Endothelial cell of umbilical vein (primary cell): Measurements from ENCODE around the gene C1QC. TPM values are rescaled to one million over a fixed set of nuclear protein-coding genes. Genes with fewer than 3 reads are reported as not detected.

Experiments
- BruUV-seq: library from RNA; stranded (reverse); fragments of 400-500 nt; replicated peaks from 2 replicates; lab custom pipeline; 2021; lab: Mats Ljungman, UMichigan
- CTCF ChIA-PET: fragments of 300-600, 350-600 bp; sonication (Branson Sonifier 250); formaldehyde crosslinking; loops from one replicate; lab custom pipeline; 2021; ENCODE audit warnings: antibody characterized with exemption, inconsistent platforms; lab: Charles Lee
- POLR2A ChIA-PET: fragments of 300-600, 350-600 bp; sonication (Branson Sonifier 250); formaldehyde crosslinking; loops from one replicate; lab custom pipeline; 2021; ENCODE audit warnings: antibody characterized with exemption, inconsistent platforms; lab: Charles Lee
- DNase-seq: peaks from one replicate; pipeline ENCODE4 v3.0.0-alpha.2; 2011; ENCODE audit warnings: low read depth, low spot score
- FAIRE-seq: peaks from 2 replicates; lab custom pipeline; 2011; peaks lifted over from hg19 to GRCh38; lab: Jason Lieb, UNC
- H2AFZ ChIP-seq: 2 replicates; pipeline ENCODE4 v1.6.0; 2012; ENCODE audit warnings: low read depth, low read length, control low read depth, inconsistent platforms
- H3K27ac ChIP-seq: 2 replicates; pipeline ENCODE4 v1.5.1; 2011; ENCODE audit warnings: low read depth, mild to moderate bottlenecking, control low read depth, low read length, moderate library complexity; ENCODE audit not compliant: insufficient read depth
- H3K27me3 ChIP-seq, 2 experiments: 2 replicates each; pipeline versions ENCODE4 v1.6.0 to v1.6.1; 2011; ENCODE audit warnings: low read length in 2 of 2, mixed read lengths in 1 of 2; ENCODE audit not compliant: control insufficient read depth in 2 of 2, insufficient read depth in 2 of 2
- H3K36me3 ChIP-seq, 2 experiments: 2 replicates in 1 of 2; 3 replicates in 1 of 2; pipeline ENCODE4 v1.5.1; 2011; ENCODE audit warnings: low read length in 2 of 2, mild to moderate bottlenecking in 1 of 2, moderate library complexity in 1 of 2; ENCODE audit not compliant: control insufficient read depth in 2 of 2, insufficient read depth in 2 of 2; ENCODE audit errors: extremely low read depth in 1 of 2
- H3K4me1 ChIP-seq: 3 replicates; pipeline ENCODE4 v1.5.1; 2011; ENCODE audit warnings: mild to moderate bottlenecking, low read length; ENCODE audit not compliant: control insufficient read depth, insufficient read depth; ENCODE audit errors: extremely low read depth
- H3K4me2 ChIP-seq: 2 replicates; pipeline ENCODE4 v1.6.1; 2011; ENCODE audit warnings: low read length, control low read depth, mixed read lengths; ENCODE audit not compliant: insufficient read depth
- H3K4me3 ChIP-seq, 3 experiments: fragments of 200-600 bp in 1 of 3; sonication (generic), shearing (Covaris generic) in 1 of 3; replicated peaks in 1 of 3; 2 replicates each; pipeline ENCODE4 v1.5.1; 2011 to 2016; ENCODE audit warnings: control low read depth in 3 of 3, low read length in 3 of 3, mild to moderate bottlenecking in 2 of 3, inconsistent platforms in 1 of 3, low read depth in 1 of 3, moderate library complexity in 1 of 3; ENCODE audit not compliant: insufficient read depth in 1 of 3
- H3K79me2 ChIP-seq: 2 replicates; pipeline ENCODE4 v1.6.0; 2012; ENCODE audit warnings: low read length, inconsistent platforms; ENCODE audit not compliant: control insufficient read depth, insufficient read depth
- H3K9ac ChIP-seq: replicated peaks from 2 replicates; pipeline ENCODE3; 2011; ENCODE audit warnings: low read length, control low read depth; ENCODE audit not compliant: insufficient read depth; ENCODE audit errors: extremely low read depth
- H3K9me1 ChIP-seq: replicated peaks from 3 replicates; pipeline ENCODE4 v1.6.0; 2011; ENCODE audit warnings: mild to moderate bottlenecking, low read length; ENCODE audit not compliant: control insufficient read depth, insufficient read depth; ENCODE audit errors: extremely low read depth
- H3K9me3 ChIP-seq: replicated peaks from 2 replicates; pipeline ENCODE4 v1.5.1; 2012; ENCODE audit warnings: low read length, inconsistent platforms; ENCODE audit not compliant: control insufficient read depth, insufficient read depth
- H4K20me1 ChIP-seq: replicated peaks from 2 replicates; pipeline ENCODE3; 2011; ENCODE audit warnings: mild to moderate bottlenecking, low read length; ENCODE audit not compliant: control insufficient read depth, insufficient read depth; ENCODE audit errors: extremely low read depth
- CTCF ChIP-seq, 2 donors: IDR thresholded peaks; 1 replicate in 1 of 2; 2 replicates in 1 of 2; pipeline ENCODE4 v1.5.1; 2011; ENCODE audit warnings: low read length in 2 of 2, mild to moderate bottlenecking in 2 of 2, moderate library complexity in 2 of 2, control low read depth in 1 of 2, inconsistent platforms in 1 of 2, low read depth in 1 of 2; ENCODE audit not compliant: insufficient read depth in 1 of 2; ENCODE audit errors: extremely low read depth in 1 of 2
- EZH2 ChIP-seq: IDR thresholded peaks from 2 replicates; pipeline ENCODE4 v1.6.1; 2012; ENCODE audit warnings: borderline replicate concordance, low read depth, mild to moderate bottlenecking, moderate library complexity, low read length, inconsistent platforms; ENCODE audit not compliant: severe bottlenecking
- FOS ChIP-seq: IDR thresholded peaks from 2 replicates; pipeline ENCODE4 v1.6.1; 2011; ENCODE audit warnings: mild to moderate bottlenecking, low read length, moderate library complexity, borderline replicate concordance; ENCODE audit not compliant: insufficient read depth
- GATA2 ChIP-seq: IDR thresholded peaks from 2 replicates; pipeline ENCODE4 v1.7.0; 2011; ENCODE audit warnings: low read depth, mild to moderate bottlenecking, moderate library complexity, mixed read lengths, low read length; ENCODE audit not compliant: insufficient read length, insufficient read depth
- JUN ChIP-seq: IDR thresholded peaks from 2 replicates; pipeline ENCODE4 v1.6.1; 2011; ENCODE audit warnings: borderline replicate concordance, low read depth; ENCODE audit not compliant: insufficient read length, insufficient read depth
- MAX ChIP-seq: IDR thresholded peaks from 2 replicates; pipeline ENCODE4 v1.6.1; 2011; ENCODE audit not compliant: insufficient read depth, insufficient read length
- MYC ChIP-seq: IDR thresholded peaks from one replicate; pipeline ENCODE4 v1.6.1; 2011; ENCODE audit warnings: mild to moderate bottlenecking, low read depth, low read length
- POLR2A ChIP-seq: IDR thresholded peaks from 2 replicates; pipeline ENCODE4 v1.6.1; 2012; ENCODE audit warnings: low read depth, mild to moderate bottlenecking, control low read depth, low read length
- POLR2AphosphoS5 ChIP-seq: IDR thresholded peaks from 2 replicates; pipeline ENCODE4 v1.6.1; 2012; ENCODE audit warnings: low read depth, mild to moderate bottlenecking, control low read depth, low read length, moderate library complexity; ENCODE audit not compliant: insufficient read depth
- dilution Hi-C: fragments of 300-500 bp; cut with MboI; formaldehyde crosslinking; loops from one replicate; pipeline ENCODE4 v1.15.0; 2019; ENCODE audit warnings: low sequenced_read_pairs; ENCODE audit not compliant: extremely low pct_ligation_motif_present
- intact Hi-C: fragments of 100-400 bp; cut with micrococcal nuclease; formaldehyde crosslinking; loops from one replicate; pipeline ENCODE4 v1.10.0; 2022
- polyA plus RNA-seq, 4 experiments: library from polyadenylated mRNA; depleted of rRNA in 3 of 4; stranded (reverse) in 3 of 4; unstranded in 1 of 4; fragments of >200 nt; gene quantifications; 2 replicates each; pipeline versions ENCODE4 v1.2.1 to v1.2.3, GENCODE V29; 2011 to 2012; ENCODE audit warnings: missing spikeins in 1 of 4
- total RNA-seq: library from RNA; stranded (reverse); gene quantifications from 2 replicates; pipeline ENCODE4 v1.2.3, GENCODE V29; 2021

Gene C1QC
- total and polyA plus RNA-seq, 2 donors (not counting 3 experiments of a cell fraction or from before 2014, with no cell fraction given): not detected

- dilution Hi-C loops: no loop called here
- no peak for FAIRE-seq
- H3K36me3 ChIP-seq: no peaks in the 10 kb centered on the region
- no peak overlapping the region for H3K27ac ChIP-seq
- DNase-seq: no peak
- ChIA-PET CTCF (no interaction called here), POLR2A (no interaction called here)
- intact Hi-C loops: no loop called here
- H3K27me3 ChIP-seq: peaks cover 2 to 4% of the 10 kb centered on the region in 2 experiments
- no peaks in the 10 kb centered on the region for H3K79me2 ChIP-seq
- no peak overlapping the region for H3K9ac ChIP-seq
- no peaks in the 10 kb centered on the region for H3K9me1 ChIP-seq
- no peaks in the 10 kb centered on the region for H4K20me1 ChIP-seq
- BruUV-seq: no TSS peak
- H3K4me3 ChIP-seq: no peak overlapping the region
- no peak overlapping the region for H2AFZ ChIP-seq
- no peaks in the 10 kb centered on the region for H3K9me3 ChIP-seq
- H3K4me1 ChIP-seq: no peaks in the 10 kb centered on the region
- TF ChIP-seq POLR2A (no peak), POLR2AphosphoS5 (no peak), FOS (no peak), MYC (no peak)
- H3K4me2 ChIP-seq: no peak overlapping the region
These were observed 13.5 kb upstream of the C1QC start for GRCh38 chr1:22629886-22630285.

- H3K36me3 ChIP-seq: no peaks in the 10 kb centered on the region
- DNase-seq: no peak
- CTCF ChIA-PET: interaction anchor here (0.9 to 1.6 kb wide), 5 partner anchors 9 to 217 kb away, joined by 3 to 5 read pairs (median 4); no protein-coding TSS in a partner anchor
- H3K4me3 ChIP-seq: no peak overlapping the region
- no peak overlapping the region for H2AFZ ChIP-seq
- H3K4me1 ChIP-seq: no peaks in the 10 kb centered on the region
- no peak for TF ChIP-seq MAX
- TF ChIP-seq POLR2AphosphoS5: no peak
- TF ChIP-seq CTCF (IDR thresholded peaks at IDR 0.05; ENCODE audit: extremely low read depth in 1 of 2, insufficient read depth in 1 of 2, low read depth in 1 of 2, low read length in 2 of 2): no peak
- no peak for TF ChIP-seq JUN
- no peak for TF ChIP-seq MYC
- no peak for TF ChIP-seq GATA2
- TF ChIP-seq FOS: no peak
- no peak for TF ChIP-seq EZH2
- no peak for TF ChIP-seq POLR2A
- no peak overlapping the region for H3K9ac ChIP-seq
- no peaks in the 10 kb centered on the region for H3K9me1 ChIP-seq
- dilution Hi-C loops: no loop called here
- BruUV-seq: no TSS peak
- no peaks in the 10 kb centered on the region for H3K9me3 ChIP-seq
- POLR2A ChIA-PET: no interaction called here
- FAIRE-seq: no peak
- intact Hi-C loops: no loop called here
- H3K79me2 ChIP-seq: no peaks in the 10 kb centered on the region
- H3K27ac ChIP-seq: no peak overlapping the region
- peaks cover 2 to 7% of the 10 kb centered on the region in 2 experiments for H3K27me3 ChIP-seq
- H3K4me2 ChIP-seq: no peak overlapping the region
- no peaks in the 10 kb centered on the region for H4K20me1 ChIP-seq
These were observed 9.6 kb upstream of the C1QC start for GRCh38 chr1:22633697-22634463.
